ENCODE measurements around the gene FNDC8.

- TF ChIP-seq EZH2 (IDR thresholded peaks at IDR 0.05; ENCODE audit: low read length, unreplicated experiment) (no peak), EZH2phosphoT487 (IDR thresholded peaks at IDR 0.05; ENCODE audit: borderline replicate concordance, low read length) (no peak)
- TF ChIP-seq, protein P1, sequence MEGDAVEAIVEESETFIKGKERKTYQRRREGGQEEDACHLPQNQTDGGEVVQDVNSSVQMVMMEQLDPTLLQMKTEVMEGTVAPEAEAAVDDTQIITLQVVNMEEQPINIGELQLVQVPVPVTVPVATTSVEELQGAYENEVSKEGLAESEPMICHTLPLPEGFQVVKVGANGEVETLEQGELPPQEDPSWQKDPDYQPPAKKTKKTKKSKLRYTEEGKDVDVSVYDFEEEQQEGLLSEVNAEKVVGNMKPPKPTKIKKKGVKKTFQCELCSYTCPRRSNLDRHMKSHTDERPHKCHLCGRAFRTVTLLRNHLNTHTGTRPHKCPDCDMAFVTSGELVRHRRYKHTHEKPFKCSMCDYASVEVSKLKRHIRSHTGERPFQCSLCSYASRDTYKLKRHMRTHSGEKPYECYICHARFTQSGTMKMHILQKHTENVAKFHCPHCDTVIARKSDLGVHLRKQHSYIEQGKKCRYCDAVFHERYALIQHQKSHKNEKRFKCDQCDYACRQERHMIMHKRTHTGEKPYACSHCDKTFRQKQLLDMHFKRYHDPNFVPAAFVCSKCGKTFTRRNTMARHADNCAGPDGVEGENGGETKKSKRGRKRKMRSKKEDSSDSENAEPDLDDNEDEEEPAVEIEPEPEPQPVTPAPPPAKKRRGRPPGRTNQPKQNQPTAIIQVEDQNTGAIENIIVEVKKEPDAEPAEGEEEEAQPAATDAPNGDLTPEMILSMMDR (conservative IDR thresholded peaks at IDR 0.05; ENCODE audit: low read depth, low read length): no peak
These were observed 23.4 kb downstream of the FNDC8 start for GRCh38 chr17:35144840-35145239.

All from PC-3 (cell line).